GM21723 (cell line): ENCODE data around the gene LSM11.
A peak's percentile ranks its signal among the peaks of the same experiment; 100 is the strongest.
"Not testable (repeated sequence)": the region's sequence is repeated elsewhere in the genome, so short reads cannot be mapped to it uniquely, and the experiment has no call there.

ENCODE experiments used
- ATAC-seq: cut with Tn5 transposase; IDR thresholded peaks from one replicate; pipeline ENCODE4 v1.9.1; 2021; ENCODE audit warnings: mild to moderate bottlenecking, moderate library complexity; ENCODE audit not compliant: unreplicated experiment

The LSM11 gene

GRCh38 chr5:157743163-157744050, at the start of gene LSM11:
Gene LSM11, plus strand, starts transcription at chr5:157743712. Its CDS starts 39 bp downstream, at chr5:157743751.
- peak; percentile 93 for ATAC-seq

- not testable (repeated sequence) for ATAC-seq
Observed at GRCh38 chr5:157693816-157694215, 49.7 kb upstream of the LSM11 start.

GRCh38 chr5:157696154-157696553, 47.4 kb upstream of the LSM11 start:
- not testable (repeated sequence) for ATAC-seq

- ATAC-seq, result not testable (repeated sequence)
Observed at GRCh38 chr5:157698674-157699073, 44.8 kb upstream of the LSM11 start.

GRCh38 chr5:157703736-157704135, 39.8 kb upstream of the LSM11 start:
- no peak for ATAC-seq

GRCh38 chr5:157708866-157709265, 34.6 kb upstream of the LSM11 start:
- no peak for ATAC-seq

GRCh38 chr5:157709346-157709745, 34.2 kb upstream of the LSM11 start:
- ATAC-seq, result no peak

GRCh38 chr5:157710431-157710830, 33.1 kb upstream of the LSM11 start:
- ATAC-seq, result no peak

GRCh38 chr5:157710882-157711281, 32.6 kb upstream of the LSM11 start:
- no peak for ATAC-seq

- ATAC-seq, result no peak
Observed at GRCh38 chr5:157713830-157714595, 29.5 kb upstream of the LSM11 start.

- no peak for ATAC-seq
Observed at GRCh38 chr5:157714596-157714864, 29.0 kb upstream of the LSM11 start.

GRCh38 chr5:157718519-157718918, 25.0 kb upstream of the LSM11 start:
- peak; percentile 79 for ATAC-seq

- ATAC-seq, result no peak
Observed at GRCh38 chr5:157719245-157719644, 24.3 kb upstream of the LSM11 start.

GRCh38 chr5:157721159-157721558, 22.4 kb upstream of the LSM11 start:
- ATAC-seq, result no peak

- ATAC-seq, result not testable (repeated sequence)
Observed at GRCh38 chr5:157722895-157723294, 20.6 kb upstream of the LSM11 start.

GRCh38 chr5:157726607-157727006, 16.9 kb upstream of the LSM11 start:
- ATAC-seq, result not testable (repeated sequence)

- ATAC-seq, result not testable (repeated sequence)
Observed at GRCh38 chr5:157727858-157728257, 15.7 kb upstream of the LSM11 start.

- peak; percentile 74 for ATAC-seq
Observed at GRCh38 chr5:157729858-157730257, 13.7 kb upstream of the LSM11 start.

- ATAC-seq, result no peak
Observed at GRCh38 chr5:157730900-157731271, 12.6 kb upstream of the LSM11 start.

- peak; percentile 93 for ATAC-seq
Observed at GRCh38 chr5:157731272-157732129, 12.0 kb upstream of the LSM11 start, which contains the start of gene THG1L. Gene THG1L, plus strand, starts transcription at chr5:157731420. Its CDS starts 21 bp downstream, at chr5:157731441.

- ATAC-seq, result no peak
Observed at GRCh38 chr5:157732130-157732514, 11.4 kb upstream of the LSM11 start.
